K562 (cell line): Measurements from ENCODE around the gene HNRNPM.

Experiments used
- CBX2 ChIP-seq: fragments of 200-600 bp; sonication (generic); IDR thresholded peaks from one replicate; pipeline ENCODE4 v1.6.1; 2012; ENCODE audit warnings: mild to moderate bottlenecking, low read length, inconsistent platforms; ENCODE audit not compliant: insufficient read depth, poor library complexity, severe bottlenecking
- CHD2 ChIP-seq: IDR thresholded peaks from 2 replicates; pipeline ENCODE4 v1.6.1; 2011; ENCODE audit warnings: low read depth, low read length
- CTCF ChIP-seq, 3 experiments: IDR thresholded peaks in 2 of 3; conservative IDR thresholded peaks in 1 of 3; 2 replicates each; pipeline ENCODE4 v1.5.1; 2011 to 2012; ENCODE audit warnings: low read length in 3 of 3, mild to moderate bottlenecking in 3 of 3, control low read depth in 2 of 3, improper control_type of control experiment in 1 of 3, inconsistent platforms in 1 of 3, low read depth in 1 of 3, mixed read lengths in 1 of 3, moderate library complexity in 1 of 3; ENCODE audit not compliant: insufficient read depth in 2 of 3
- EP300 ChIP-seq: IDR thresholded peaks from 2 replicates; pipeline ENCODE4 v1.6.1; 2012; ENCODE audit warnings: low read length, improper control_type of control experiment
- USF2 ChIP-seq: sonication (generic); formaldehyde crosslinking; IDR thresholded peaks from 2 replicates; pipeline ENCODE4 v1.5.0; 2020; ENCODE audit warnings: missing genetic modification reagents

- TF ChIP-seq CBX2: no peak
- no peak for TF ChIP-seq CTCF (IDR thresholded peaks at IDR 0.05 in 2 of 3, conservative IDR thresholded peaks at IDR 0.05 in 1 of 3; ENCODE audit: insufficient read depth in 2 of 3, low read depth in 1 of 3, low read length in 3 of 3)
- TF ChIP-seq EP300: no peak
- no peak for TF ChIP-seq CHD2
- TF ChIP-seq USF2 (CRISPR knock-in tag): no peak
Measured at GRCh38 chr19:8446061-8446709, 1.4 kb downstream of the HNRNPM start.
